Lower leg skin (tissue), 3 donors: ENCODE measurements around the gene TACC3.

Experiments
- CTCF ChIP-seq, 3 donors: fragments of 450-650 bp; IDR thresholded peaks; one replicate each; pipeline ENCODE4 v1.5.1; 2016; ENCODE audit warnings: antibody characterized with exemption in 3 of 3, mild to moderate bottlenecking in 3 of 3, moderate library complexity in 2 of 3
- POLR2A ChIP-seq, 2 donors: fragments of 450-650 bp; IDR thresholded peaks; one replicate each; pipeline ENCODE4 v1.6.1; 2016 to 2017; ENCODE audit warnings: antibody characterized with exemption in 2 of 2, mild to moderate bottlenecking in 1 of 2, moderate library complexity in 1 of 2

GRCh38 chr4:1713003-1713851 is 8.1 kb upstream of the TACC3 start:
- TF ChIP-seq POLR2A (IDR thresholded peaks at IDR 0.05): no peak
- no peak for TF ChIP-seq CTCF (IDR thresholded peaks at IDR 0.05)
